ENCODE data around the gene SH3BP1. TPM values are rescaled to one million over a fixed set of nuclear protein-coding genes. Genes with fewer than 3 reads are reported as not detected.
A peak's percentile ranks its signal among the peaks of the same experiment; 100 is the strongest.

The SH3BP1 gene
- total and polyA plus RNA-seq, 2 of the 13 experiments (the other 11 are each of a cell fraction or from before 2014, with no cell fraction given): 8.4 to 18.5 TPM

- intact Hi-C loops (cut with micrococcal nuclease; ENCODE audit: unreplicated experiment) (loop anchor here (2.0 kb wide), 1 partner anchor 30 kb away; the partner anchor contains the start of gene SH3BP1), in situ Hi-C loops (cut with HindIII; ENCODE audit: extremely low pct_ligation_motif_present, low pct_unique_long_range_greater_than_20kb) (loop anchor here (10.0 kb wide), 1 partner anchor 64 kb away; no protein-coding TSS in a partner anchor)
- peak within 1 kb of the TSS; percentile 90 for H2AFZ ChIP-seq (ENCODE audit: low read length)
- H3K27ac ChIP-seq (ENCODE audit: extremely low read length, insufficient read depth, low read length): peak within 1 kb of the TSS; percentile 97
- H3K27me3 ChIP-seq (ENCODE audit: control insufficient read depth in 1 of 2, insufficient read depth in 2 of 2, low read length in 2 of 2): peaks cover 2 to 5% of the 10 kb centered on the region in 2 experiments; a peak in 1 of 5 replicates
- peaks cover 46% of the 10 kb centered on the region for H3K4me1 ChIP-seq (ENCODE audit: insufficient read depth, low read length)
- H3K4me3 ChIP-seq (replicated peaks in 1 of 3; ENCODE audit: insufficient read depth in 1 of 3, low read depth in 2 of 3, low read length in 3 of 3): peak within 1 kb of the TSS; percentile 78 to 92 (median 82)
- no peaks in the 10 kb centered on the region for H3K9me3 ChIP-seq (ENCODE audit: low read length)
- DNase-seq (ENCODE audit: low spot score) (peak; percentile 94), FAIRE-seq (no peak), ATAC-seq (peak; percentile 85)
- peak within 1 kb of the TSS; percentile 90 for H3K4me2 ChIP-seq (ENCODE audit: low read depth, low read length)
- H4K20me1 ChIP-seq (ENCODE audit: insufficient read depth, low read length): no peaks in the 10 kb centered on the region
- 0 out of 5 replicates have a peak, but pooled peaks cover 0 to 3% of the 10 kb centered on the region in 2 experiments for H3K36me3 ChIP-seq (replicated peaks in 1 of 2; ENCODE audit: control insufficient read depth in 1 of 2, insufficient read depth in 2 of 2, low read length in 2 of 2)
- POLR2A ChIA-PET: interaction anchor here (0.6 to 6.0 kb wide), 43 partner anchors 9 to 256 kb away, joined by 3 to 75 read pairs (median 7); partner anchors contain the start of genes ANKRD54, CDC42EP1, GCAT and LGALS1
- H3K79me2 ChIP-seq (ENCODE audit: insufficient read depth, low read length): peaks cover 20% of the 10 kb centered on the region
- H3K9ac ChIP-seq (ENCODE audit: insufficient read depth, low read depth, low read length): peak within 1 kb of the TSS; percentile 80
- CTCF ChIA-PET (ENCODE audit: low intra/inter-chr PET ratio, low total read pairs): no interaction called here
- 0% methylated on average over 12 of the region's 82 CpGs for WGBS (ENCODE audit: low lambda C conversion rate)
- BruUV-seq (replicated peaks): no TSS peak
- TF ChIP-seq ZFY (CRISPR knock-in tag; IDR thresholded peaks at IDR 0.05): peak; percentile 59
- TF ChIP-seq HDAC2 (CRISPR knock-in tag; IDR thresholded peaks at IDR 0.05): no peak; the same call in 1 of the 2 replicates
- peak; percentile 92 for TF ChIP-seq ZNF335 (CRISPR knock-in tag; IDR thresholded peaks at IDR 0.05)
- TF ChIP-seq ZNF160 (CRISPR knock-in tag; IDR thresholded peaks at IDR 0.05): peak; percentile 22; the same call in 1 of the 2 replicates
- TF ChIP-seq GATA4 (IDR thresholded peaks at IDR 0.05; ENCODE audit: borderline replicate concordance, low read depth): no peak
- 0 out of 2 replicates have a peak, but pooled peaks have one; percentile 2 for TF ChIP-seq CEBPG (CRISPR knock-in tag; IDR thresholded peaks at IDR 0.05)
- peak; percentile 67; the same call in 1 of the 2 replicates for TF ChIP-seq ZNF784 (CRISPR knock-in tag; IDR thresholded peaks at IDR 0.05; ENCODE audit: borderline replicate concordance)
- TF ChIP-seq PITX1 (CRISPR knock-in tag; IDR thresholded peaks at IDR 0.05): peak; percentile 56; the same call in 1 of the 2 replicates
- TF ChIP-seq MYPOP (CRISPR knock-in tag; IDR thresholded peaks at IDR 0.05): peak; percentile 22; the same call in 1 of the 2 replicates
- no peak for TF ChIP-seq ZNF292 (CRISPR knock-in tag; IDR thresholded peaks at IDR 0.05; ENCODE audit: borderline replicate concordance, low read depth)
- no peak for TF ChIP-seq KLF11 (CRISPR knock-in tag; IDR thresholded peaks at IDR 0.05)
- TF ChIP-seq NFE2L1 (CRISPR knock-in tag; IDR thresholded peaks at IDR 0.05; ENCODE audit: borderline replicate concordance): no peak
- TF ChIP-seq SNAPC4 (CRISPR knock-in tag; IDR thresholded peaks at IDR 0.05): 0 out of 2 replicates have a peak, but pooled peaks have one; percentile 62
- peak; percentile 42; the same call in 1 of the 2 replicates for TF ChIP-seq SMAD3 (CRISPR knock-in tag; IDR thresholded peaks at IDR 0.05)
- peak; percentile 26; the same call in 1 of the 2 replicates for TF ChIP-seq ZNF441 (CRISPR knock-in tag; IDR thresholded peaks at IDR 0.05; ENCODE audit: borderline replicate concordance)
- peak; percentile 90; the same call in 1 of the 2 replicates for TF ChIP-seq RNF2 (conservative IDR thresholded peaks at IDR 0.05; ENCODE audit: low read depth)
- 0 out of 2 replicates have a peak, but pooled peaks have one; percentile 55 for TF ChIP-seq ZFP1 (CRISPR knock-in tag; IDR thresholded peaks at IDR 0.05)
These were observed 30.8 kb upstream of the SH3BP1 start, which contains the start of gene GGA1 for GRCh38 chr22:37608477-37609239. Gene GGA1 (plus strand): TSS chr22:37608834. CDS start chr22:37608861, 27 bp downstream.

Data from HepG2 (cell line).